HL-60/S4 treated with retinoic acid at 250 ng/mL for 4 days and 3 days (cell line): ENCODE data around the gene PPP4R1.

ENCODE experiments used
- in situ Hi-C: fragments of 300-500 bp; cut with MboI; formaldehyde crosslinking; loops from 2 replicates; pipeline ENCODE4 v1.7.0; 2022; ENCODE audit warnings: low sequenced_read_pairs

Gene PPP4R1

DNA sequence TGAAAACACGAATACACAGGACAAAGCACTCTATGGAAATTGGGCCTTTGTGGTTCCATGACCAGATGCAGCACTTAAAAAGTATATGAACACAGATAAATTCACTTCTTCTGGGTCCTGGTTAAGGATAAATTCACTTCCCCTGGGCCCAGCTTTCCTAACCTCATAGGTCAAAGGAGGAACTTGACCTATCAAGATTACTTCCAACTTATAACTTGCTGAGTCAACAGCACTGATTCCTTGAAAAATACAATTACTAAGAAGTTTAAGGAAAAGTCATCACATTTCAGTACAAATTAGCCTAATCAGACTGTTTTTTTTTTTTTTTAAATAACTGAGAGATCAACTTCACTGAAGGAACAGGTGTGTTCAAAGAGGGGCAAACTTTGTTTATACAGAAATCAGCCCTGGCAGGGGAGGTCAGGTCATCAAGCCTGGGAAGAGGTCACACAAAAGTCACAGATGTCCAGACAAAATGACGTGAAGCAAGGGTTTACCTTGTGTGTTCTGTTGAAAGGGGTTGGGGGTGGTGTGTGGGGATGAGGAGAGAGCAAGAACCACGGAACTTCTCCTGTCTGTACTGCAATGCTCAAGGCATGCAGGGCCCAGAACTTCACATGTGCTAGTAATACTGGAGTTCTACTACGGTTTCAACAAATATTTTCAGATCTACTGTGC, 55.8 kb downstream of the PPP4R1 start:
- in situ Hi-C loops: loop anchor here (25.0 kb wide), 1 partner anchor 954 kb away; no protein-coding TSS in a partner anchor

- in situ Hi-C loops: loop anchor here (25.0 kb wide), 1 partner anchor 955 kb away; no protein-coding TSS in a partner anchor
Measured at GRCh38 chr18:9557250-9557943, 57.0 kb downstream of the PPP4R1 start.

GRCh38 chr18:9552616-9553015, 61.7 kb downstream of the PPP4R1 start:
- in situ Hi-C loops: loop anchor here (25.0 kb wide), 1 partner anchor 960 kb away; no protein-coding TSS in a partner anchor

DNA sequence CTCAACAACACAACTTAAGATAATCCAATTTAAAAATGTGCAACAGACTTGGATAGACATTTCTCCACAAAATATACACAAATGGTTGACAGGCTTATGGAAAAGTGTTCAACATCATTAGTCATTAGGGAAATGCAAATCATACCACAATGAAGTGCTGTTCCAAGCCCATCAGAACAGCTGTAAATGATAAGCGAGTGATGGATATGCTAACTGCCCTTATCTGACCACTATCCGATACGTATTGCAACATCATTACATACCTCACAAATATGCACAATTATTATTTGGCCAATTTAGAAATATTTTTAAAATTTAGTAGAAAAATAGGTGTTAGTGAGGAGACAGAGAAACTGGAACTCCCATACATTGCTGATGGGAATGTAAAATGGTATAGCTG, 62.2 kb downstream of the PPP4R1 start:
- in situ Hi-C loops: loop anchor here (25.0 kb wide), 1 partner anchor 960 kb away; no protein-coding TSS in a partner anchor

DNA sequence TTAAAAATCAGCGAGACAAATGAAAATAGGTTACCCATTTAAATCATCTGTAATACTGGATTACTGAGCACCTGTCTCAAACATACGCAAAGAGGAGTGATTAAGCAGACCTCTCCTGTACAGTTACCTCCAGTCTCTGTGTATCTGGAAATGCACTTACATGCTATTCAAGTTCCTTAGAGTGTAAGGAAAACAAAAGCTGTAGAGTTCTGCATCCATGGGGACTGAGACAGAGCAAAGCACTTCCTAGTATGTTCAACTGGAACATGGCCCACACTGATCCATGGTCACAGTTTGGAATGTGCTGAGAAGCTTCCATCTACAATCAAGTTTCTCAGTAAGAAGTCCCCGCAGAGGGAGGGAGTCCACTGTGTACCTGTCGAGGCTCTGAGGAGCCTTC, 63.9 kb downstream of the PPP4R1 start:
- in situ Hi-C loops: loop anchor here (25.0 kb wide), 1 partner anchor 962 kb away; no protein-coding TSS in a partner anchor

DNA sequence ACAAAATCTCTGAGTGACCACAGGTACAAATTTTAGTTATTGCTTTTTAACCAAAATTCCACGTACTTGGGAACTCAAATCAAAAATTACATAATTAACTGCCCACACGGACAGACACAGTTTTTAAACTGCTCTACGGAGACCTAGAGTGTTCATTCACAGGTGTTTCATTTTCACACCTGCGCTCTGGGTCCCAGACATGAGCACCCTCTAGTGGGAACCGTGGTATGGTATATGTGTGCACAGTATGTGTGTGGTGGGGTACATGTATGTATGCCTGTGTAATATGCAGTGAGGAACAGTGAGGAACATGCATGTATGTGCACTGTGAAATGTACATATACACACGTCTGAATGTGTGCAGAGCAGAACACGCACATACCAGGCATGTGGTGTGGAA, 65.0 kb downstream of the PPP4R1 start:
- in situ Hi-C loops: no loop called here

- in situ Hi-C loops: no loop called here
Measured at GRCh38 chr18:9547782-9548181, 66.6 kb downstream of the PPP4R1 start.

GRCh38 chr18:9546468-9546867, 67.9 kb downstream of the PPP4R1 start:
- in situ Hi-C loops: no loop called here

GRCh38 chr18:9545029-9545428, 69.3 kb downstream of the PPP4R1 start:
- in situ Hi-C loops: no loop called here

GRCh38 chr18:9542924-9543323, 71.4 kb downstream of the PPP4R1 start:
- in situ Hi-C loops: no loop called here

DNA sequence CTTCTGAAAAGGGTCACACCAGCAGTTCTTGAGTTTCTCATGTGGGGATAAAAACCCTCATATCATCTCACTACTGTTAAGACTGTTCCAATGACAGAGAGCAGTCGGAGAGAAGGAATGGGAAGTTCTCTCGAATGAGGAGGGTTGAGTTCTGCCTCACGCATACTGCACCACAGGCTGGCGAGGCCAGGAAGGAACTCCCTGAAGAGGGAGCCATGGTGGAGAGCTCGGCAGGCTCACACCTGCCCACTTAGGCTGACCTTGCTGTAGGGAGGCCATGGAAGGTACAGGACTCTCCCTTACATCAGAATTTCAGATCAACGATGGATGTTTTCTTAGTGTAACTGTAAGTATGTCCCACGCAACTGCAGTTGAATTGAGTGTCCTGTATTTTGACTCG, 74.4 kb downstream of the PPP4R1 start:
- in situ Hi-C loops: no loop called here

GRCh38 chr18:9539283-9539682, 75.1 kb downstream of the PPP4R1 start:
- in situ Hi-C loops: no loop called here

DNA sequence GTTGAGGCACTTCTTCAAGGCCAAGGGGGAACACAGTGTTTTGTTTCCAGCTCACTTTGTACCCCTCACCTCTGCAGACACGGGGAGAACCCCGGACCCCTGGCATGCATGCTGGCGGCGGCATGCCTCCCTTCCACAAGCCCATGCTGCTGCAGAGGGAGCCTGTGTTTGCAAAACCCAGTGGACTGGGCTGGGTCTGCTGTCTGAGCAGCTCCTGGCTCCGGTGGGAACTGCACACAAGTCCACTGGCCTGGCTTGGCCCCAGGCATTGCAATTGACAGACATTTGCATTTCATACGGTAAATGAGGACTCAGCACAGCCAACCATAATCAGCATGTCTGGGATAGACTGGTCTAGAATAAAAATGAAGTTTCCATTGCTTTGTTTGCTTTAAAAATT, 76.7 kb downstream of the PPP4R1 start:
- in situ Hi-C loops: no loop called here

DNA sequence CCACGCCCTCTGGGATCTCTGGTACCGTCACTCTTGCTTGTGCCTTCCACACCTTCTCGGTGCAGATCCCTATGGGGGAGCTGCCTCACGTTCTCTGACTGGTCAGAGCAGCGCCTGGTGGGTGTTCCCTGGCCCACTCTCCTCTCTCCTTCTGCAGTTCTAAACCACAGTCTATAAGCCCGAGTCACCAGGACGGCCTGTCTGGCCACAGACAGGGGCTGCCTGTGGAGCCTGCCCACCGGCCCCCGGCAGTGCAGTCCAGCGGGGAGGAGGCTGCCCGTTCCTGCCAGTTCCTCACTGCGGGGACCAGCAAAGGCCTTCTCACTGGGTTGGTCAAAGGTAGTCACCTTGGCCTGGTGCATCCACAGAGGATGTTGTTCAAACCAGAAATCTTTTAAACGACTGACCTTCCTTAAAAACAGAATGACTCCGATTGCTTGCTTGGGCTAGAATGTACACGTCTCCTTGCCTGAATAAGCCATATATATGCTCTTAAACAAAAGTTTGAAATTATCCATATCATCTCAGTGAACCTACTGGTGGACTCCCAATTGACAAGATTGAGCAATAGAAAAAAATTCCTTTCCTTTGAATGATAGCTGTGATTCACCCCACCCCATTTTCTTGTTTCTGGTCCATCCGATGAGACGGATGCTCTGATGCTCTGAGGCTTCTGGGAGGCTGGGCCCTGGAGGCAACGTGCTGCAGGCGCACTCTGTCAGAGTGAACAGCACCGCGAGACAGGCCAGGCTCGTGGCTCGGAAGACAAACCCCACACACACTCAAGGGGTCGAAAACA, 77.8 kb downstream of the PPP4R1 start:
- in situ Hi-C loops: no loop called here

GRCh38 chr18:9535430-9535991, 78.8 kb downstream of the PPP4R1 start:
- in situ Hi-C loops: no loop called here

DNA sequence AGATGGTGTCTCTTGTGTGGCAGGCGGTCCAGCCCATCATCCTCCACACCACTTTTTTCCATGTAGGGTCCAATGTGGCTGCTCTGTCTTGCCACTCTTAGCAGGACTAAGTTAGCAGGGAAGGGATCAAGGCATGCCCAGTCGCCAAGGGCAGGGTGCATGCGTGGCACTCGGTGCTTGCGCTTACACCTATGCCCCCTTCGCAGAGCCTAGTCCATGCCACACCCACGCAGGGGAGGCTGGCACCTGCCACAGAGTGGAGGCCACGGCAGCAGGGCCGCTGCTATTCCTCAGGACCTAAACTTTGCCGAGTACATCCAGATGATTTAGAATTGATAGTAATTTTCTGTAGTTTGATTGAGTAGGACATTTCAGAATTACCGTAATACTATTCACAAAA, 79.5 kb downstream of the PPP4R1 start:
- in situ Hi-C loops: no loop called here

DNA sequence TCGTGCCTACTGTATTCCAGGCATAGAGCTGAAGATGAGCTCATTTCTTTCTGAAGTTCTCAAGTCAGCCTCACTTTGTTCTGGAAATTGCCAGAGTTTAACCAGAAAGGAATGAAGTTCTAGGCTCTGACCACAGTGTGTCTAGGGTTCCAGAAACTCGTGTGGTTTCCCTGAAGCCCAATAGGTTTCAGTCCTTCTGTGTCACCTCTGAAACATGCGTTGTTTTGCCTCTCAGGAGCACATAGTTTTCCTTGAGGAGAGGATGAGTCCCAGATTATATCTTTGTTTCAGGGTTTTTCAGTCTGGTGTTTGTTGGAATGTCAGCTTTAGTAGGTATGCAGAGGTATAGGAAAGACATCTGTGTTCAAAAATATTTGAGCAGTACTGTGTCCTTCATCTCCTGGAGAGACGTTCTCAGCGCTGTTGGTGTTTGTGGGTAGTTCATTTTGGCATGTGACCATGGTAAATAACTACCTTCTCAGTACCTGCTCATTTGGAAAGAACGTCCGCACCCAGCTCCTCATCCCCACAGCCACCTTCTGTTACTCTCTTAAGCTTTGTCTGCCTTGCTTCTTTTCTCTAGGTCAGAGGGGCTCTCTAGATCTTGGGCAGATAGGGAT, 82.5 kb downstream of the PPP4R1 start:
- in situ Hi-C loops: no loop called here

- in situ Hi-C loops: no loop called here
Measured at GRCh38 chr18:9530226-9531009, 83.9 kb downstream of the PPP4R1 start.

DNA sequence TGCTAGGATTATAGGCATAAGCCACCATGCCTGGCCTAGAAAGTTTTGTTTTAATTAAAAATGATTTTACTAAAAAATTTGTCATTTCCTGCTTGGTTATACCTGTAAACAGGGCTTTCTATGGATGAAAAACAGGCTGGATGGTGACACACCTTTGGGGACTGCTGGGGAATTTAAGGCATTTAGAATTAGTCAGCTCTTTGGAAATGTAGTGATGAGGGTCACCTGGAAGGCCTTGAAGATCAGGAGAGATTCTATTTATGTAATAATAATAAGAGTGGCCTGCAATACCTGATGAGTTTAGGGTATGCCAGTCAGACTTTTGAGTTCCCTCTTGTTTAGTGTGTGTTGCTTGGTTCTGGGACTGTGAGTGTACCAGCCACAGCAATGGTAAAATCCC, 87.9 kb downstream of the PPP4R1 start:
- in situ Hi-C loops: no loop called here

DNA sequence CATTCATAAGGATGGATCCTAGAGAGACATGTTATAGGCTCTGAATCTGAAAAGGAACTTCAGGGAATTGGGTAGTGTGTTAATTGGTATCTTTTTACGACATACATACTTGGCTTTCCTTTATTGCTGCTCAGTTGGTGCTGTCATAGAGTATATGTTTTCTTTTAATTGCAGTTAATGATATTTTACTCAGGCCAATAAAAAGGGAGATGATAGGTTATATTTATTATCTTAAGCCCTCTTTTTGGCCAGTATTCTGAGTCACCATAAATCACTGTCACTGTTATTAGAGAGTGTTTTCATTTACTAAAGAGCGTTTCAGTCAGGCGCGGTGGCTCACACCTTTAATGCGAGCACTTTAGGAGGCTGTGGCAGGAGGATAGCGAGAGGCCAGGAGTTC, 91.4 kb downstream of the PPP4R1 start:
- in situ Hi-C loops: no loop called here
